ENCODE measurements around the gene KCNAB1.
"Not testable (repeated sequence)": the region's sequence is repeated elsewhere in the genome, so short reads cannot be mapped to it uniquely, and the experiment has no call there.

Gene KCNAB1

DNA sequence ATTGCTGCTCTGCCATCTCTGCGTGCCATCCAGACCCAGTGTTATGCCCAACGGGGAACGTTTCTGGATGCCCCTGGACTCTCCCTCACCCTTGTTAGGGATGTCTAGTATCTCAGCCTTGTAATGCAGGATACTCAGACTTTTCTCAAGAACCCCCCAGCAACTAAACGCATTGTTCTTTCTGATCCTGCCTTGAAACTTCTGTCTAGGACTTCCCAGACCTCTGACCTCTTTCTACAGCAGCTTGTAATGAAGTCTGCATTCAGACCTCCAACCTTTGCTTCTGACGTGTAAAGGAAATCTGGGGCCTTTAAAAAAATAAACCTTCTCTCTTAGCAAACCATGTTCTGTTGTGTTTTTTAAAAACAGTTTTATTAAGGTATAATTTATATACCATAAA is 139.5 kb downstream of the KCNAB1 start:
- Histone ChIP-seq H3K4me1 (ENCODE audit: control insufficient read depth, insufficient read depth, low read length) (no peaks in the 10 kb centered on the region), H3K9me3 (ENCODE audit: control insufficient read depth, insufficient read depth, low read length) (no peaks in the 10 kb centered on the region), H3K4me3 (ENCODE audit: low read depth, low read length) (no peak overlapping the region), H3K9ac (ENCODE audit: low read depth, low read length) (no peak overlapping the region), H3K36me3 (ENCODE audit: control insufficient read depth, insufficient read depth, low read length) (no peaks in the 10 kb centered on the region), H3K27me3 (ENCODE audit: control insufficient read depth, insufficient read depth, low read length) (no peaks in the 10 kb centered on the region)

DNA sequence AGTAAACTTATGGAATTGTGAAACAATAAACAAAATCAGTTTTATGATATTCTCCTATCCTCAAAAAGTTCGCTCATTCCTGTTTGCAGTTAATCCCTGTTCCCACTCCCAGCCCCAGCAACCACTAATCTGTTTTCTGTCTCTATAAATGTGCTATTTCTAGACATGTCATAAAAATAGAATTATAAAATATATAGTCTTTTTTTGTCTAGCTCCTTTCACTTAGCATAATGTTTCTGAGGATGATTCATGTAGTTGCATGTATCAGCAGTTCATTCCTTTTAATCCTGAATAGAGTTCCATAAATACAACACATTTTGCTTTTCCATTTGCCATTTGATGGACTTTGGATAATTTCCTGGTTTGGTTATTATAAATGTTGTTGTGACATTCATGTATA is 140.0 kb downstream of the KCNAB1 start:
- no peaks in the 10 kb centered on the region for H3K27me3 ChIP-seq (ENCODE audit: control insufficient read depth, insufficient read depth, low read length)
- no peaks in the 10 kb centered on the region for H3K4me1 ChIP-seq (ENCODE audit: control insufficient read depth, insufficient read depth, low read length)
- H3K9me3 ChIP-seq (ENCODE audit: control insufficient read depth, insufficient read depth, low read length), result no peaks in the 10 kb centered on the region
- H3K9ac ChIP-seq (ENCODE audit: low read depth, low read length), result no peak overlapping the region
- H3K4me3 ChIP-seq (ENCODE audit: low read depth, low read length), result no peak overlapping the region
- no peaks in the 10 kb centered on the region for H3K36me3 ChIP-seq (ENCODE audit: control insufficient read depth, insufficient read depth, low read length)

DNA sequence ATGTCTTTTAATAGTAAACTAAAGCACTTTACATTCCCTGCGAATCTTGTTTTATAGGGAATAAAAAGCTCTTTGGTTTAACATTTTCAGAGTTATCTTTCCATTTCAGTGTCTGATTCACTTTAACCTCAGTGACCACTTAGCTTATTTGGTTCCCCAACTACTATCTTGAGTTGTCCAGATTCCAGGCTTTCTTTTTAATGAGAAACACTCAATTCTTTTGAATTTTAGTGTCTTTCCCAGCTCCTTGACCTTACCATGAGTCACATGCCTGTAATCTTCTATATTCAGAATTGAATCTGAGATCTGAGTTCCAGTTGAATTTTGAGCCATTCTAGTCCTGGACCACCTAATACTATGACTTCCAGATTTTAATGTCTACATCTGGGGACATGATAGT is 144.4 kb downstream of the KCNAB1 start:
- Histone ChIP-seq H3K9me3 (ENCODE audit: control insufficient read depth, insufficient read depth, low read length) (no peaks in the 10 kb centered on the region), H3K9ac (ENCODE audit: low read depth, low read length) (no peak overlapping the region), H3K36me3 (ENCODE audit: control insufficient read depth, insufficient read depth, low read length) (no peaks in the 10 kb centered on the region), H3K27me3 (ENCODE audit: control insufficient read depth, insufficient read depth, low read length) (no peaks in the 10 kb centered on the region), H3K4me1 (ENCODE audit: control insufficient read depth, insufficient read depth, low read length) (no peaks in the 10 kb centered on the region), H3K4me3 (ENCODE audit: low read depth, low read length) (no peak overlapping the region)

DNA sequence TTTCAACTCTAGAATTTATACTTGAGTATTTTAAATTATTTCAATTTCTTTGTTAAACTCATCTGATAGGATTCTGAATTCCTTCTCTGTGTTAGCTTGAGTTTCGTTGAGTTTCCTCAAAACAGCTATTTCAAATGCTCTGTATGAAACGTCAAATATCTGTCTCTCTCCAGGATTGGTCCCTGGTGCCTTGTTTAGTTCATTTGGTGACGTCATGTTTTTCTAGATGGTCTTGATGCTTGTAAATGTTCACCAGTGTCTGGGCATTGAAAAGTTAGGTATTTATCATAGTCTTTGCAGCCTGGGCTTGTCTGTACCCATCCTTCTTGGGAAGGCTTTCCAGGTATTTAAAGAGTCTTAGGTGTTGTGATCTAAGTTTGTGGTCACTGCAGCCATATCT is 151.1 kb downstream of the KCNAB1 start:
- no peak overlapping the region for H3K4me3 ChIP-seq (ENCODE audit: low read depth, low read length)
- no peaks in the 10 kb centered on the region for H3K27me3 ChIP-seq (ENCODE audit: control insufficient read depth, insufficient read depth, low read length)
- no peaks in the 10 kb centered on the region for H3K9me3 ChIP-seq (ENCODE audit: control insufficient read depth, insufficient read depth, low read length)
- H3K36me3 ChIP-seq (ENCODE audit: control insufficient read depth, insufficient read depth, low read length), result no peaks in the 10 kb centered on the region
- H3K9ac ChIP-seq (ENCODE audit: low read depth, low read length), result no peak overlapping the region
- H3K4me1 ChIP-seq (ENCODE audit: control insufficient read depth, insufficient read depth, low read length), result no peaks in the 10 kb centered on the region

DNA sequence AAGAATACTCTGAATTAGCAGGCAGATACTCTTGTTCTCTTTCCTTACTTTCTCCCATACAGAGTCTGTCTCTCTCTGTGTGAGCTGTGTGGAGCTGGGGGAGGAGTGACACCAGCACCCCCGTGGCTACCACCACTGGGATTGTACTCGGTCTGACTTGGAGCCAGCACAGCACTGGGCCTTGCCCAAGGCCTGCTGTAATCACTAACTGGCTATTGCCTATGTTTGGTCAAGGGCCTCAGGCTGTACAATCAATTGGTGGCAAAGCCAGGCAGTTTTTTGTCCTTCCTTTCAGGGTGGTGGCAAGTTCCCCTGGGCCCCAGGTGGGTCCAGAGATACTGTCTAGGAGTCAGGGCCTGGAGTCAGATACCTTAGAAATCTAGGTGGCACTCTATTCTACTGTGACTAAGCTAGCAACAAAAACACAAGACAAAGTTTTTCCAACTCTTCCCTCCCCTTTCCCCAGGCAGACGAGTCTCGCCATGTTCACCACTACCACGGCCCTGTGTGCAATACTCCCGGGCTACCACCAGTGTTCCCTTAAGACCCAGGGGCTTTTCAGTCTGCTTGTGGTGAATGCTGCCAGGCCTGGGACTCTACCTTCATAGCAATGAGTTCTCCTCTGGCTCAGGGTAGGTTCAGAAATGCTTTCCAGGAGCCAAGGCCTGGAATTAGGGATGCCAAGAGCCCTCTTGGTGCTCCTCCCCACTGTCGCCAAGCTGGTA is 151.8 kb downstream of the KCNAB1 start:
- no peaks in the 10 kb centered on the region for H3K4me1 ChIP-seq (ENCODE audit: control insufficient read depth, insufficient read depth, low read length)
- H3K9ac ChIP-seq (ENCODE audit: low read depth, low read length), result no peak overlapping the region
- H3K9me3 ChIP-seq (ENCODE audit: control insufficient read depth, insufficient read depth, low read length), result no peaks in the 10 kb centered on the region
- no peak overlapping the region for H3K4me3 ChIP-seq (ENCODE audit: low read depth, low read length)
- H3K27me3 ChIP-seq (ENCODE audit: control insufficient read depth, insufficient read depth, low read length), result no peaks in the 10 kb centered on the region
- H3K36me3 ChIP-seq (ENCODE audit: control insufficient read depth, insufficient read depth, low read length), result no peaks in the 10 kb centered on the region

DNA sequence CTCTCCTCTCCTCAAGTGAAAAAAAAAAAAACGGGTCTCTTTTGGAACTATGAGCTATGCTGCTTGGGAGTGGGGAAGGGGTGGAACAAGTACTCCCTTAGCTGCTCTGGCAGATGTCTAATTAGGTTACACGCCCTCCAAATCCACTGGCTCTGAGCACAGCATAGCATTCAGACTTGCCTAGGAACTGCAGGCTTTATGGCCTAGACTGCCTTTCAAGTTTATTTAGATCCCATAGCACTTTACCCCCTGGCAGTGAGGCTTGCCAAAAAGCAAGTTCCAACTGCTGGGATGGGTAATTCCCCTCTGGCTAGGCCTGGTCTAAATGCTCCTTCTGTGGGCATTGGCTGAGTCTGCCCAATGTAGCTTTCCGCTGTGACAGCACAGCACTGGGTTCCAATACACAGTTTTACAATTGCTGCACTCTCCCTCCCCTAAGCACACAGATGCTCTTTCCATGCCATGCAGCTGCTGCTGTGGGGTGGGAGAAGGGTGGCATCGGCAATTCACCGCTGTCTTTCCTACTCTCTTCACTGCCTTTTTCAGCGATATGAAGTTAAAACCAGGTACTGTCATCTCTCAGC is 152.8 kb downstream of the KCNAB1 start:
- Histone ChIP-seq H3K9ac (ENCODE audit: low read depth, low read length) (no peak overlapping the region), H3K9me3 (ENCODE audit: control insufficient read depth, insufficient read depth, low read length) (no peaks in the 10 kb centered on the region), H3K36me3 (ENCODE audit: control insufficient read depth, insufficient read depth, low read length) (no peaks in the 10 kb centered on the region), H3K27me3 (ENCODE audit: control insufficient read depth, insufficient read depth, low read length) (no peaks in the 10 kb centered on the region), H3K4me3 (ENCODE audit: low read depth, low read length) (no peak overlapping the region), H3K4me1 (ENCODE audit: control insufficient read depth, insufficient read depth, low read length) (no peaks in the 10 kb centered on the region)

DNA sequence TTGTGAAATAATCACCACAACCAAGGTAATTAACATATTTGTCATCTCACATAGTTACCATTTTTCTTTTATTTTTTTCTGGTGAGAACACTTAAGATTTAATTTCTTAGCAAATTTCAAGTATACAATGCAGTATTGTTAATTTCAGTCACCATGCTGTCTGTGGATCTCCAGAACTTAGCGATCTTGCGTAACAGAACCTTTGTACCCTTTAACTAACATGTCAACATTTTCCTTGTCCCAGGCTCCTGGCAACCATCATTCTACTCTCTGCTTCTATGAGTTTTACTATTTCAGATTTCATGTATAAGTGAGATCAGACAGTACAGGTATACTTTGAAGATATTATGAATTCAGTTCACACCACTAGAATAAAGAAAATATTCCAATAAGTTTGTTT is 154.4 kb downstream of the KCNAB1 start:
- Histone ChIP-seq H3K4me1 (ENCODE audit: control insufficient read depth, insufficient read depth, low read length) (no peaks in the 10 kb centered on the region), H3K4me3 (ENCODE audit: low read depth, low read length) (no peak overlapping the region), H3K9ac (ENCODE audit: low read depth, low read length) (no peak overlapping the region), H3K9me3 (ENCODE audit: control insufficient read depth, insufficient read depth, low read length) (no peaks in the 10 kb centered on the region), H3K36me3 (ENCODE audit: control insufficient read depth, insufficient read depth, low read length) (no peaks in the 10 kb centered on the region), H3K27me3 (ENCODE audit: control insufficient read depth, insufficient read depth, low read length) (no peaks in the 10 kb centered on the region)

DNA sequence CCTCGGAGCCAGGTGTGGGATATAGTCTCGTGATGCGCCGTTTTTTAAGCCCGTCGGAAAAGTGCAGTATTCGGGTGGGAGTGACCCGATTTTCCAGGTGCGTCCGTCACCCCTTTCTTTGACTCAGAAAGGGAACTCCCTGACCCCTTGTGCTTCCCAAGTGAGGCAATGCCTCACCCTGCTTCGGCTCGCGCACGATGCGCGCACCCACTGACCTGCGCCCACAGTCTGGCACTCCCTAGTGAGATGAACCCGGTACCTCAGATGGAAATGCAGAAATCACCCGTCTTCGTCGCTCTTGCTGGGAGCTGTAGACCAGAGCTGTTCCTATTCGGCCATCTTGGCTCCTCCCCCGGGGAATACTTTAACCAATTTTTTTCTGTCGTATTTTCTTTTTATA is 164.3 kb downstream of the KCNAB1 start:
- not testable (repeated sequence) for H3K4me1 ChIP-seq (ENCODE audit: control insufficient read depth, insufficient read depth, low read length); H3K36me3 ChIP-seq (ENCODE audit: control insufficient read depth, insufficient read depth, low read length); H3K4me3 ChIP-seq (ENCODE audit: low read depth, low read length); H3K9ac ChIP-seq (ENCODE audit: low read depth, low read length); H3K9me3 ChIP-seq (ENCODE audit: control insufficient read depth, insufficient read depth, low read length)
- peaks cover 11% of the 10 kb centered on the region for H3K27me3 ChIP-seq (ENCODE audit: control insufficient read depth, insufficient read depth, low read length)

DNA sequence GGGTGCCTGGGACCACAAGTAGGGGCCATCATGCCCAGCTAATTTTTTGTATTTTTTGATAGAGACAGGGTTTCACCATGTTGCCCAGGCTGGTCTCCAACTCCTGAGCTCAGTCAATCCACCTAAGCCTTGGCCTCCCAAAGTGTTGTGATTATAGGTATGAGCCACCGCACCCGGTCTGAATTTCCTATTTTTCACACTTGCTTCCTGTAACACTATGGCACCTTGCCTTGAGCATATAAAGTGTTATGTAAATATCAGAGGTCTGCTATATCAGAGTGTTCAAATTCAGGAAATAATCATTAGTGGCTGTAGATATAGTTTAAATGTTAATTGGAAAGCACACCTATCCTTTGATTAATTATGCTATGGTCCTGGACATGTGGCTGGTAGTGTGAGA is 165.2 kb downstream of the KCNAB1 start:
- peaks cover 20% of the 10 kb centered on the region for H3K27me3 ChIP-seq (ENCODE audit: control insufficient read depth, insufficient read depth, low read length)
- no peak overlapping the region for H3K9ac ChIP-seq (ENCODE audit: low read depth, low read length)
- H3K36me3 ChIP-seq (ENCODE audit: control insufficient read depth, insufficient read depth, low read length), result no peaks in the 10 kb centered on the region
- H3K9me3 ChIP-seq (ENCODE audit: control insufficient read depth, insufficient read depth, low read length), result no peaks in the 10 kb centered on the region
- H3K4me3 ChIP-seq (ENCODE audit: low read depth, low read length), result no peak overlapping the region
- no peaks in the 10 kb centered on the region for H3K4me1 ChIP-seq (ENCODE audit: control insufficient read depth, insufficient read depth, low read length)

DNA sequence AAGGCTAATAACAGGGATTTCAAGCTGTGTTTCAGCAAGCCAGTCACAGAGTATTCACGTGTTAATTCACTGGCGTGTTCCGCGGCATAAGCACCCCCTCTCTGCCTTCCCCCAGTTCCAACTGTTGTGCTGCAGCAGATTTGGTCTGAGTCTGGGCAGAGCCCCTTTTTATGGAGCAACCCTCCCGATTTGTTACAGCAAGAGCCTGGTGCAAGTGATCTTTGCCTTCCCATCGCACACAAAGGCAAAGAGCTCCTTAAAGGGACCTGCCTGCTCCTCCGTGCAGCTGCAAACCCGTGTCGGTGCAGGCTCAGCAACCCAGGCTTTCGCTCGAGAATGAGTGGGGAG is 170.5 kb downstream of the KCNAB1 start:
- Histone ChIP-seq H3K27me3 (ENCODE audit: control insufficient read depth, insufficient read depth, low read length) (peaks cover 58% of the 10 kb centered on the region), H3K9ac (ENCODE audit: low read depth, low read length) (no peak overlapping the region), H3K36me3 (ENCODE audit: control insufficient read depth, insufficient read depth, low read length) (no peaks in the 10 kb centered on the region), H3K9me3 (ENCODE audit: control insufficient read depth, insufficient read depth, low read length) (no peaks in the 10 kb centered on the region), H3K4me3 (ENCODE audit: low read depth, low read length) (peak overlapping the region; percentile 50), H3K4me1 (ENCODE audit: control insufficient read depth, insufficient read depth, low read length) (no peaks in the 10 kb centered on the region)

DNA sequence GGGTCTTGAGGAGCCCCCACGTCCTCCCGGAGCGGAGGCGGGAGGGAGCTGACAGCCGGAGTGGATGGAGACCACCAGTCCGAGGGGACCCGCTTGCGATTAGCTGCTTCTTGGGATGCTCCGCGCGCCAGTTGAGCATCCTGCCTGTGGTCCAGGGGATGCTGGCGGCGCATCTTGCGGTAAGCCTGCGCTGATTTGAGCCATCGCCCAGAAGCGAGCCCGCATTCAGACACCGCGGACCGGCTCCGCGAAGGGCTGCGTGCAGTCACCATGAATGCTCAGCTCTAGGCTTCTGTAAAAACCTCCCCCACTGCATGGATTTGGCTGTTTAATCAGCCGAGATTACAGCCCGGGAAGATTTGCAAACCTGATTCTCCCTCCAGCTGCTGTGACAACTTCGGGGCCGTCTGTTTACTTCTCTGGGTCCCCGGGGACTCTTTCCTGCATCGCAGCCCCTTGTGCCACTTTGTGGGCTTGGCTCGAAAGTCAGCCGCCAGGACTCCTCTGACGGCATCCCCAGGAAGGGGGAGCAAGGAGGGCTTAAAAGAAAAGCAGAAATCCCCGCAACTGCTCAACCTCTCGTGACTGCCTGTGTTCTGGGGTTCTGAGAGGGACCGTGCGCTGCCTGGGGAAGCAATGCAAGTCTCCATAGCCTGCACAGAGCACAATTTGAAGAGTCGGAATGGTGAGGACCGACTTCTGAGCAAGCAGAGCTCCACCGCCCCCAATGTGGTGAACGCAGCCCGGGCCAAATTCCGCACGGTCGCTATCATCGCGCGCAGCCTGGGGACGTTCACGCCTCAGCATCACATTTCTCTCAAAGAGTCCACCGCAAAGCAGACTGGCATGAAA is 171.1 kb downstream of the KCNAB1 start:
- Histone ChIP-seq H3K9ac (ENCODE audit: low read depth, low read length) (no peak overlapping the region), H3K9me3 (ENCODE audit: control insufficient read depth, insufficient read depth, low read length) (no peaks in the 10 kb centered on the region), H3K4me3 (ENCODE audit: low read depth, low read length) (peak overlapping the region; percentile 50), H3K27me3 (ENCODE audit: control insufficient read depth, insufficient read depth, low read length) (peaks cover 58% of the 10 kb centered on the region), H3K36me3 (ENCODE audit: control insufficient read depth, insufficient read depth, low read length) (no peaks in the 10 kb centered on the region), H3K4me1 (ENCODE audit: control insufficient read depth, insufficient read depth, low read length) (no peaks in the 10 kb centered on the region)

DNA sequence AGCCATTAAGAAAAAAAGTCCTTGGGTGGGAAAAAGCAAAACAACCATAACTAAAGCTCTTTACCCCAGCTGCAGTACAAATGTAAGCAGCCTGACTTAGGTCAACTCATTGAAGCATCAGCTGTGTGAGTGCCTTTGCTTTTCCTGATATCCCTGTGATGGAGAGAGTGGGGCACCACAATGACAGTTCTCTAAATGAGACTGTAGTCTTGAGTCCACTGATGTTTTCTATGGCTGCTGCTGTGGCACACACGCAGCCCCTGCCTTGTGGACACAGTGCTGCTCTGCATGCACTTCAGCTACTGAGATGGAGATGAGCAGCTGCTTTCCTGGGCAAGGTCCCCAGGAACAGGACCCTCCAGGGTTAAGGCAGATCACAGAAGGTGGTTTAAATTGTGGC is 173.2 kb downstream of the KCNAB1 start:
- no peak overlapping the region for H3K4me3 ChIP-seq (ENCODE audit: low read depth, low read length)
- no peak overlapping the region for H3K9ac ChIP-seq (ENCODE audit: low read depth, low read length)
- H3K9me3 ChIP-seq (ENCODE audit: control insufficient read depth, insufficient read depth, low read length), result no peaks in the 10 kb centered on the region
- H3K4me1 ChIP-seq (ENCODE audit: control insufficient read depth, insufficient read depth, low read length), result no peaks in the 10 kb centered on the region
- no peaks in the 10 kb centered on the region for H3K36me3 ChIP-seq (ENCODE audit: control insufficient read depth, insufficient read depth, low read length)
- H3K27me3 ChIP-seq (ENCODE audit: control insufficient read depth, insufficient read depth, low read length), result peaks cover 57% of the 10 kb centered on the region
